Right kidney (tissue), 1 donor: ENCODE results near the gene HSPA1B.

ENCODE experiments used
- DNase-seq: peaks from one replicate; pipeline ENCODE4 v3.0.0-alpha.2; 2016

The HSPA1B gene

GRCh38 chr6:31877651-31878161, 50.2 kb downstream of the HSPA1B start:
- DNase-seq = no peak

- DNase-seq = no peak
These were observed 50.7 kb downstream of the HSPA1B start for GRCh38 chr6:31878222-31878621.

GRCh38 chr6:31878726-31879125, 51.2 kb downstream of the HSPA1B start, which contains the start of gene SLC44A4:
SLC44A4 (minus strand) TSS chr6:31878997; CDS start chr6:31878980, 17 bp downstream.
- DNase-seq = no peak

- DNase-seq = no peak
These were observed 51.6 kb downstream of the HSPA1B start for GRCh38 chr6:31879143-31879542.
